Measurements from ENCODE around the gene MARCHF2. TPM values are rescaled to one million over a fixed set of nuclear protein-coding genes. Genes with fewer than 3 reads are reported as not detected.

The MARCHF2 gene
- total RNA-seq, 4 donors from 2014 or later, result 44.1 to 161 (median 62.8) TPM

DNA sequence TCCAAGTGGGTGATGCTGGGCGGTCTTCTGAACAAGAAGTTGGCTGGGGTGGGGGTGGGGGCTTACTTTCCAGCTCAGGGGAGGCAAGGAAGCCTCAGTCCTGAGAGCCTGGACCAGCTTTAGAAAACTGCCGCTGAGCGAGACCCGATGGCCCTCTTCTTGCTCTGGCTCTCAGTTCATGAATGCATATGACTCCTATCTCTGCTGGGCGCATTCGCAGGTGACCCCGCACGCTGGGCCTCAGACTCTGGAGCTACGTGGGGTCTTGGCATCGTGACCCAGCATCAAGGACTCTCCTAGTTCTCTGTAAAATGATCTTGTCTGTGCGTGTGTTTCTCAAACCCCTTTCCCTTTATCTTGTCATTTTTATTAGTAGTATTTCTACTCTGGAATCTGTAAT, 69.6 kb downstream of the MARCHF2 start:
- H3K36me3 ChIP-seq, result no peaks in the 10 kb centered on the region
- no peaks in the 10 kb centered on the region for H3K4me1 ChIP-seq
- no peaks in the 10 kb centered on the region for H3K27me3 ChIP-seq
- intact Hi-C loops (cut with DNase I; ENCODE audit: low total_unique reads), result no loop called here
- no peak for DNase-seq
- no peak overlapping the region for H3K27ac ChIP-seq
- no peaks in the 10 kb centered on the region for H3K9me3 ChIP-seq
- TF ChIP-seq, protein P1, sequence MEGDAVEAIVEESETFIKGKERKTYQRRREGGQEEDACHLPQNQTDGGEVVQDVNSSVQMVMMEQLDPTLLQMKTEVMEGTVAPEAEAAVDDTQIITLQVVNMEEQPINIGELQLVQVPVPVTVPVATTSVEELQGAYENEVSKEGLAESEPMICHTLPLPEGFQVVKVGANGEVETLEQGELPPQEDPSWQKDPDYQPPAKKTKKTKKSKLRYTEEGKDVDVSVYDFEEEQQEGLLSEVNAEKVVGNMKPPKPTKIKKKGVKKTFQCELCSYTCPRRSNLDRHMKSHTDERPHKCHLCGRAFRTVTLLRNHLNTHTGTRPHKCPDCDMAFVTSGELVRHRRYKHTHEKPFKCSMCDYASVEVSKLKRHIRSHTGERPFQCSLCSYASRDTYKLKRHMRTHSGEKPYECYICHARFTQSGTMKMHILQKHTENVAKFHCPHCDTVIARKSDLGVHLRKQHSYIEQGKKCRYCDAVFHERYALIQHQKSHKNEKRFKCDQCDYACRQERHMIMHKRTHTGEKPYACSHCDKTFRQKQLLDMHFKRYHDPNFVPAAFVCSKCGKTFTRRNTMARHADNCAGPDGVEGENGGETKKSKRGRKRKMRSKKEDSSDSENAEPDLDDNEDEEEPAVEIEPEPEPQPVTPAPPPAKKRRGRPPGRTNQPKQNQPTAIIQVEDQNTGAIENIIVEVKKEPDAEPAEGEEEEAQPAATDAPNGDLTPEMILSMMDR (IDR thresholded peaks at IDR 0.05), result no peak
- no peak for TF ChIP-seq POLR2A (IDR thresholded peaks at IDR 0.05)
- H3K4me3 ChIP-seq, result no peak overlapping the region

DNA sequence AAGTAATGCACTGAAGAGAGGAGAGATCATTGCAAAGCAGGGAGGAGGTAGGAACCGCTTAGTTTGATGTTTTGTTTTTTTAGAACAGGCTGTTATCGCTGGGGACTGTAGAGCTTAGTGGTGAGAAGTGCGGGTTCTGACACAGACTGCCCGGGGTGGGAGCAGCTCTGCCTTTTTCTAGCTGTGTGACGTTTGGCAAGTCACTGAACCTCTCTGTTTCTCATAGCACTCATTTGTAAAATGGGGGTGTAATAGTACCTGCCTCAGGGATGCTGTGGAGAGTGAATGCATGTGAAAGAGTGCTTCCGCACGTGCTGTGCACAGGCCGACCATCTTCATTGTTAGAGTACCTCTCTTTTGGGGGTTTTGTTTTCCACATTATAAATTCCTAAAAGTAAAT, 70.1 kb downstream of the MARCHF2 start:
- TF ChIP-seq, protein P1 (IDR thresholded peaks at IDR 0.05), result no peak
- no peak for TF ChIP-seq POLR2A (IDR thresholded peaks at IDR 0.05)
- no peaks in the 10 kb centered on the region for H3K36me3 ChIP-seq

DNA sequence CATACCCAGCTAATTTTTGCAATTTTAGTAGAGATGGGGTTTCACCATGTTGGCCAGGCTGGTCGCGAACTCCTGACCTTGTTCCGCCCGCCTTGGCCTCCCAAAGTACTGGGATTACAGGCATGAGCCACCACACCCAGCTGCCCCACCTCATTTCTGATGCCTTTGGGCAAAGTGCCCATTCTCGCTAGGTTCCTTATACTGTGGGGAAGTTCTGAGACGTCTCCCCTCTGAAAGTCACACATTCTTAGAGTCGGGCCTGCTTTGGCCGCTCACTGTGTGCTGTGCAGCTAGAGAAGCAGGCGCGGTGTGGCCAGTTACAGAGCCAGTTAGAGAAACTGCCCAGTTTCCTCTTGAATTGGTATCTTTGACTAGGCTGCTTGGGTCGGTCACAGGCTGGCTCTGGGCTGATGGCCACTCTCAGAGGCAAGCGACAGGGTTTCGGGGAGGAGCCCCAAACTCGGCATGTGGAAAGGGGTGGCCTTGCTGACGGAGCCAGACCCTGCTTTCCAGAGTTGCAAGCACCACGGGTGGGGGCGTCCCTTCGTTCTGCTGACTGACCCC, 71.3 kb downstream of the MARCHF2 start:
- DNase-seq, result no peak
- Histone ChIP-seq H3K9me3 (no peaks in the 10 kb centered on the region), H3K36me3 (no peaks in the 10 kb centered on the region), H3K27me3 (no peaks in the 10 kb centered on the region), H3K27ac (no peak overlapping the region), H3K4me3 (no peak overlapping the region), H3K4me1 (no peaks in the 10 kb centered on the region)
- TF ChIP-seq, protein P1 (IDR thresholded peaks at IDR 0.05), result no peak
- no peak for TF ChIP-seq POLR2A (IDR thresholded peaks at IDR 0.05)
- intact Hi-C loops (cut with DNase I; ENCODE audit: low total_unique reads), result no loop called here

More for the DNA sequence above, 70.1 kb downstream of the MARCHF2 start:
- H3K4me3 ChIP-seq, result no peak overlapping the region
- H3K27me3 ChIP-seq, result no peaks in the 10 kb centered on the region
- no peak overlapping the region for H3K27ac ChIP-seq
- intact Hi-C loops (cut with DNase I; ENCODE audit: low total_unique reads), result no loop called here
- H3K9me3 ChIP-seq, result no peaks in the 10 kb centered on the region
- DNase-seq, result no peak
- H3K4me1 ChIP-seq, result no peaks in the 10 kb centered on the region

DNA sequence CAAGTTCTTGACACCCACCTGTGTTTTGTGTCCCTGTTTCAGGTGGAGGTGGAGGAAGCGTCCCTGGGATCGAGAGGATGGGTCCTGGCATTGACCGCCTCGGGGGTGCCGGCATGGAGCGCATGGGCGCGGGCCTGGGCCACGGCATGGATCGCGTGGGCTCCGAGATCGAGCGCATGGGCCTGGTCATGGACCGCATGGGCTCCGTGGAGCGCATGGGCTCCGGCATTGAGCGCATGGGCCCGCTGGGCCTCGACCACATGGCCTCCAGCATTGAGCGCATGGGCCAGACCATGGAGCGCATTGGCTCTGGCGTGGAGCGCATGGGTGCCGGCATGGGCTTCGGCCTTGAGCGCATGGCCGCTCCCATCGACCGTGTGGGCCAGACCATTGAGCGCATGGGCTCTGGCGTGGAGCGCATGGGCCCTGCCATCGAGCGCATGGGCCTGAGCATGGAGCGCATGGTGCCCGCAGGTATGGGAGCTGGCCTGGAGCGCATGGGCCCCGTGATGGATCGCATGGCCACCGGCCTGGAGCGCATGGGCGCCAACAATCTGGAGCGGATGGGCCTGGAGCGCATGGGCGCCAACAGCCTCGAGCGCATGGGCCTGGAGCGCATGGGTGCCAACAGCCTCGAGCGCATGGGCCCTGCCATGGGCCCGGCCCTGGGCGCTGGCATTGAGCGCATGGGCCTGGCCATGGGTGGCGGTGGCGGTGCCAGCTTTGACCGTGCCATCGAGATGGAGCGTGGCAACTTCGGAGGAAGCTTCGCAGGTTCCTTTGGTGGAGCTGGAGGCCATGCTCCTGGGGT, 72.7 kb downstream of the MARCHF2 start:
- DNase-seq, result no peak

More for the DNA sequence above, 72.7 kb downstream of the MARCHF2 start:
- intact Hi-C loops (cut with DNase I; ENCODE audit: low total_unique reads), result no loop called here
- Histone ChIP-seq H3K27ac (no peak overlapping the region), H3K36me3 (no peaks in the 10 kb centered on the region), H3K4me1 (no peaks in the 10 kb centered on the region), H3K27me3 (no peaks in the 10 kb centered on the region), H3K4me3 (no peak overlapping the region), H3K9me3 (no peaks in the 10 kb centered on the region)
- TF ChIP-seq, protein P1 (IDR thresholded peaks at IDR 0.05), result no peak
- no peak for TF ChIP-seq POLR2A (IDR thresholded peaks at IDR 0.05)
